Right lobe of liver (tissue), 4 donors: Measurements from ENCODE around the gene SLC39A10.

Experiments
- CTCF ChIP-seq, 4 donors: fragments of 200-600 bp in 3 of 4; fragments of 450-650 bp in 1 of 4; IDR thresholded peaks; one replicate each; pipeline versions ENCODE4 v1.5.1 to v1.8.0; 2016 to 2022; ENCODE audit warnings: antibody characterized with exemption in 4 of 4, mild to moderate bottlenecking in 2 of 4
- POLR2A ChIP-seq: fragments of 450-650 bp; IDR thresholded peaks from one replicate; pipeline ENCODE4 v1.6.1; 2017; ENCODE audit warnings: antibody characterized with exemption, mild to moderate bottlenecking
- donor health status: DM: no; HTN: no; CAD: no.
- donor health status: DM: no; HTN: no; CAD: no.
- donor health status: DM: no; HTN: yes; CAD: no.

GRCh38 chr2:195687320-195688086 lies 30.5 kb downstream of the SLC39A10 start:
- TF ChIP-seq CTCF (IDR thresholded peaks at IDR 0.05), result no peak
- TF ChIP-seq POLR2A, result no peak
